IMR-90 (cell line): ENCODE results near the gene HTR5A. TPM values are rescaled to one million over a fixed set of nuclear protein-coding genes. Genes with fewer than 3 reads are reported as not detected.

ENCODE experiments used
- ATAC-seq: fragments of 200-7000 bp; cut with Tn5 transposase; 2 replicates; pipeline ENCODE4 v1.9.1; 2020; ENCODE audit warnings: low read depth, mild to moderate bottlenecking, moderate library complexity
- BruUV-seq: library from RNA; stranded (reverse); fragments of 400-500 nt; replicated peaks from 2 replicates; lab custom pipeline; 2021; lab: Mats Ljungman, UMichigan
- CTCF ChIA-PET: fragments of 300-600 bp; formaldehyde crosslinking; extraction: SDS; loops from one replicate; lab custom pipeline; 2021; ENCODE audit warnings: antibody characterized with exemption; lab: Yijun Ruan, JAX
- POLR2A ChIA-PET: fragments of 300-600 bp; sonication (Branson Sonifier 250); formaldehyde crosslinking; loops from one replicate; lab custom pipeline; 2022; ENCODE audit warnings: antibody characterized with exemption; ENCODE audit not compliant: unreplicated experiment; lab: Charles Lee
- DNase-seq: peaks from one replicate; pipeline ENCODE4 v3.0.0; 2013
- H2AFZ ChIP-seq: replicated peaks from 2 replicates; pipeline ENCODE3; 2013; ENCODE audit warnings: low read length, mild to moderate bottlenecking; ENCODE audit not compliant: poor library complexity
- H2AK5ac ChIP-seq: 2 replicates; pipeline ENCODE4 v1.6.1; 2013; ENCODE audit warnings: low read depth, low read length, inconsistent platforms
- H2AK9ac ChIP-seq: replicated peaks from 2 replicates; pipeline ENCODE3; 2013; ENCODE audit warnings: mild to moderate bottlenecking, low read depth, low read length, moderate library complexity; ENCODE audit not compliant: poor library complexity
- H2BK120ac ChIP-seq: 2 replicates; pipeline ENCODE4 v1.6.1; 2013; ENCODE audit warnings: low read depth, low read length, inconsistent platforms
- H2BK15ac ChIP-seq: 3 replicates; pipeline ENCODE4 v1.6.1; 2013; ENCODE audit warnings: low read depth, low read length, inconsistent platforms
- H2BK20ac ChIP-seq: 2 replicates; pipeline ENCODE4 v1.6.1; 2013; ENCODE audit warnings: low read depth, mild to moderate bottlenecking, inconsistent platforms, low read length, moderate library complexity
- H2BK5ac ChIP-seq: 2 replicates; pipeline ENCODE4 v1.6.1; 2013; ENCODE audit warnings: mild to moderate bottlenecking, low read depth, low read length, inconsistent platforms; ENCODE audit not compliant: poor library complexity, severe bottlenecking
- H3K14ac ChIP-seq: replicated peaks from 2 replicates; pipeline ENCODE4 v1.6.1; 2013; ENCODE audit warnings: low read depth, low read length, inconsistent platforms
- H3K18ac ChIP-seq: 2 replicates; pipeline ENCODE4 v1.6.1; 2013; ENCODE audit warnings: low read depth, low read length, control low read depth
- H3K23ac ChIP-seq: 2 replicates; pipeline ENCODE4 v1.6.1; 2013; ENCODE audit warnings: low read depth, low read length, inconsistent platforms
- H3K27ac ChIP-seq: 2 replicates; pipeline ENCODE4 v1.5.1; 2013; ENCODE audit warnings: mild to moderate bottlenecking, control low read depth, low read length; ENCODE audit not compliant: insufficient read depth
- H3K27me3 ChIP-seq: 2 replicates; pipeline ENCODE4 v1.6.1; 2013; ENCODE audit warnings: low read length; ENCODE audit not compliant: control insufficient read depth, insufficient read depth
- H3K36me3 ChIP-seq: 2 replicates; pipeline ENCODE4 v1.6.1; 2013; ENCODE audit warnings: low read length, mixed read lengths; ENCODE audit not compliant: control insufficient read depth, insufficient read depth
- H3K4ac ChIP-seq: 2 replicates; pipeline ENCODE4 v1.6.1; 2013; ENCODE audit warnings: low read depth, low read length, inconsistent platforms
- H3K4me1 ChIP-seq: 2 replicates; pipeline ENCODE4 v1.6.1; 2013; ENCODE audit warnings: low read length, mixed read lengths; ENCODE audit not compliant: control insufficient read depth, insufficient read depth
- H3K4me2 ChIP-seq: 2 replicates; pipeline ENCODE4 v1.6.1; 2013; ENCODE audit warnings: low read depth, mild to moderate bottlenecking, control low read depth, low read length, moderate library complexity
- H3K4me3 ChIP-seq: 2 replicates; pipeline ENCODE4 v1.5.1; 2013; ENCODE audit warnings: low read depth, mild to moderate bottlenecking, control low read depth, low read length, moderate library complexity; ENCODE audit not compliant: insufficient read depth
- H3K56ac ChIP-seq: 2 replicates; pipeline ENCODE4 v1.6.1; 2013; ENCODE audit warnings: low read length, inconsistent platforms; ENCODE audit not compliant: insufficient read depth; ENCODE audit errors: extremely low read depth
- H3K79me1 ChIP-seq, 2 experiments: 2 replicates each; pipeline ENCODE4 v1.6.1; 2013; ENCODE audit warnings: low read length in 2 of 2, inconsistent platforms in 1 of 2, low read depth in 1 of 2
- H3K9ac ChIP-seq: 2 replicates; pipeline ENCODE4 v1.6.1; 2013; ENCODE audit warnings: low read depth, low read length, control low read depth
- H3K9me1 ChIP-seq: 2 replicates; pipeline ENCODE4 v1.6.1; 2013; ENCODE audit warnings: low read length, inconsistent platforms; ENCODE audit not compliant: insufficient read depth
- H3K9me3 ChIP-seq: 2 replicates; pipeline ENCODE4 v1.6.1; 2013; ENCODE audit warnings: low read length; ENCODE audit not compliant: control insufficient read depth, insufficient read depth
- H4K20me1 ChIP-seq: 2 replicates; pipeline ENCODE4 v1.6.1; 2013; ENCODE audit warnings: low read length, inconsistent platforms; ENCODE audit not compliant: insufficient read depth
- H4K5ac ChIP-seq: 2 replicates; pipeline ENCODE4 v1.6.1; 2013; ENCODE audit warnings: mild to moderate bottlenecking, low read depth, low read length, control low read depth
- H4K8ac ChIP-seq, 2 experiments: 2 replicates each; pipeline ENCODE4 v1.6.1; 2013; ENCODE audit warnings: low read depth in 2 of 2, low read length in 2 of 2, control low read depth in 1 of 2, inconsistent platforms in 1 of 2
- H4K91ac ChIP-seq: 2 replicates; pipeline ENCODE4 v1.6.1; 2013; ENCODE audit warnings: low read depth, low read length, inconsistent platforms; ENCODE audit not compliant: insufficient read depth
- BHLHE40 ChIP-seq: fragments of 150-350 bp; IDR thresholded peaks from 2 replicates; pipeline ENCODE4 v1.6.1; 2016; ENCODE audit warnings: mild to moderate bottlenecking, low read depth, low read length
- CEBPB ChIP-seq: IDR thresholded peaks from 2 replicates; pipeline ENCODE4 v1.6.1; 2012; ENCODE audit warnings: low read depth, low read length, improper control_type of control experiment
- CHD1 ChIP-seq: IDR thresholded peaks from 2 replicates; pipeline ENCODE4 v1.6.1; 2012; ENCODE audit warnings: low read depth, low read length, improper control_type of control experiment
- FOS ChIP-seq: fragments of 150-350 bp; IDR thresholded peaks from 2 replicates; pipeline ENCODE4 v1.6.1; 2016; ENCODE audit warnings: low read depth, low read length
- MAFK ChIP-seq: IDR thresholded peaks from 2 replicates; pipeline ENCODE4 v1.6.1; 2012; ENCODE audit warnings: low read depth, low read length, improper control_type of control experiment
- MAZ ChIP-seq: IDR thresholded peaks from 2 replicates; pipeline ENCODE4 v1.6.1; 2012; ENCODE audit warnings: low read depth, mild to moderate bottlenecking, low read length, improper control_type of control experiment, moderate library complexity, borderline replicate concordance
- MXI1 ChIP-seq: IDR thresholded peaks from 2 replicates; pipeline ENCODE4 v1.6.1; 2012; ENCODE audit warnings: low read depth, mild to moderate bottlenecking, low read length, moderate library complexity, borderline replicate concordance
- NFE2L2 ChIP-seq: fragments of 150-350 bp; IDR thresholded peaks from 2 replicates; pipeline ENCODE4 v1.6.1; 2016; ENCODE audit warnings: low read depth, mild to moderate bottlenecking, low read length
- RAD21 ChIP-seq: IDR thresholded peaks from 2 replicates; pipeline ENCODE4 v1.6.1; 2012; ENCODE audit warnings: low read length, improper control_type of control experiment
- RCOR1 ChIP-seq: IDR thresholded peaks from 2 replicates; pipeline ENCODE4 v1.6.1; 2012; ENCODE audit warnings: mild to moderate bottlenecking, low read length, improper control_type of control experiment; ENCODE audit not compliant: insufficient replicate concordance
- RFX5 ChIP-seq: IDR thresholded peaks from 2 replicates; pipeline ENCODE4 v1.8.0; 2012; ENCODE audit warnings: low read depth, mild to moderate bottlenecking, low read length, moderate library complexity
- SMC3 ChIP-seq: fragments of 150-350 bp; IDR thresholded peaks from 2 replicates; pipeline ENCODE4 v1.6.1; 2016; ENCODE audit warnings: low read depth, mild to moderate bottlenecking, antibody characterized with exemption, low read length, moderate library complexity
- dilution Hi-C: fragments of 300-500 bp; cut with HindIII; formaldehyde crosslinking; loops from one replicate; pipeline ENCODE4 v1.14.3; 2018; ENCODE audit warnings: low sequenced_read_pairs; ENCODE audit not compliant: unreplicated experiment
- in situ Hi-C: fragments of 300-500 bp; cut with MboI; formaldehyde crosslinking; loops from 3 replicates; pipeline ENCODE4 v1.14.3; 2019; ENCODE audit warnings: low sequenced_read_pairs, inconsistent platforms, mixed read lengths
- intact Hi-C: fragments of 100-400 bp; cut with micrococcal nuclease; formaldehyde crosslinking; loops from 2 replicates; pipeline ENCODE4 v1.10.0; 2022
- polyA plus RNA-seq, 3 experiments: library from polyadenylated mRNA; depleted of rRNA; stranded (reverse); fragments of >200 nt; gene quantifications; 2 replicates each; pipeline ENCODE4 v1.2.3, GENCODE V29; 2012; ENCODE audit warnings: low replicate concordance in 1 of 3
- total RNA-seq: library from RNA; depleted of rRNA; stranded (reverse); fragments of >200 nt; gene quantifications from 2 replicates; pipeline ENCODE4 v1.2.3, GENCODE V29; 2012
- TF ChIP-seq, protein P1 (sequence below): fragments of 150-350 bp; IDR thresholded peaks from 2 replicates; pipeline ENCODE4 v1.6.1; 2016; ENCODE audit warnings: low read depth, mild to moderate bottlenecking, low read length, moderate library complexity, borderline replicate concordance
- TF ChIP-seq, protein P2 (sequence below): fragments of 150-350 bp; IDR thresholded peaks from 2 replicates; pipeline ENCODE4 v1.6.1; 2017; ENCODE audit warnings: mild to moderate bottlenecking, antibody characterized with exemption, low read length, low read depth

Gene HTR5A
- total and polyA plus RNA-seq, 2 of the 4 experiments (the other 2 are of a cell fraction): not detected

DNA sequence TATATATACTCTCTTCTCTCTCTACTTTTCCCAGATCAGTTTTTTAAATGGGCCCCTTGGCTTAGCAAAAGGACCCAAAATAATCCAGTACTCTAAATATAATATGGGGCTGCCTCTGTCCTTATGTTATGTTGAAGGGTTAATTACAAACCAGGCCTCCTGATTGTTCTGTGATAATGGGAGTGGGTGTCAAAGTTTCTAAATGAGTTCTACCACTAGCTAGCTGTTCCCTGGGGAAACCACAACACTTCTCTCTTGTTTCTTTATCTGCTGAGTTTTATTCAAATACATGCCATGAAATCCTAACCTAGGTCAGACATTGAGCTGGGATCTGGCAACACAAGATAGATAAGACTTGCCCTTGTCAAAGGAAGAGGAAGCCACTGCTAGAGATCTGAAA lies 3.8 kb downstream of the HTR5A start:
- ATAC-seq (no peak), DNase-seq (no peak)
- Histone ChIP-seq H3K14ac (no peak overlapping the region), H2AFZ (no peak overlapping the region), H3K9me1 (no peaks in the 10 kb centered on the region), H3K36me3 (no peaks in the 10 kb centered on the region), H2AK9ac (no peak overlapping the region), H3K9ac (no peak overlapping the region), H2BK20ac (no peak overlapping the region), H4K8ac (no peak overlapping the region), H4K5ac (no peak overlapping the region), H2BK15ac (no peak overlapping the region), H3K4me1 (no peaks in the 10 kb centered on the region), H3K79me1 (no peaks in the 10 kb centered on the region), H3K4me3 (no peak overlapping the region), H3K27ac (no peak overlapping the region), H4K91ac (no peak overlapping the region), H3K18ac (no peak overlapping the region), H2AK5ac (no peak overlapping the region), H2BK120ac (no peak overlapping the region), H4K20me1 (no peaks in the 10 kb centered on the region), H2BK5ac (no peak overlapping the region), H3K4ac (no peak overlapping the region), H3K4me2 (no peak overlapping the region), H3K56ac (no peak overlapping the region), H3K9me3 (no peaks in the 10 kb centered on the region), H3K27me3 (no peaks in the 10 kb centered on the region), H3K23ac (no peak overlapping the region)
- BruUV-seq: no TSS peak
- TF ChIP-seq RCOR1 (no peak), MAFK (no peak), NFE2L2 (no peak), MXI1 (no peak), RFX5 (no peak), FOS (no peak), BHLHE40 (no peak), CHD1 (no peak), SMC3 (no peak), MAZ (no peak), CEBPB (no peak), RAD21 (no peak)
- TF ChIP-seq, protein P1, sequence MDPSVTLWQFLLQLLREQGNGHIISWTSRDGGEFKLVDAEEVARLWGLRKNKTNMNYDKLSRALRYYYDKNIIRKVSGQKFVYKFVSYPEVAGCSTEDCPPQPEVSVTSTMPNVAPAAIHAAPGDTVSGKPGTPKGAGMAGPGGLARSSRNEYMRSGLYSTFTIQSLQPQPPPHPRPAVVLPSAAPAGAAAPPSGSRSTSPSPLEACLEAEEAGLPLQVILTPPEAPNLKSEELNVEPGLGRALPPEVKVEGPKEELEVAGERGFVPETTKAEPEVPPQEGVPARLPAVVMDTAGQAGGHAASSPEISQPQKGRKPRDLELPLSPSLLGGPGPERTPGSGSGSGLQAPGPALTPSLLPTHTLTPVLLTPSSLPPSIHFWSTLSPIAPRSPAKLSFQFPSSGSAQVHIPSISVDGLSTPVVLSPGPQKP: no peak
- TF ChIP-seq, protein P2, sequence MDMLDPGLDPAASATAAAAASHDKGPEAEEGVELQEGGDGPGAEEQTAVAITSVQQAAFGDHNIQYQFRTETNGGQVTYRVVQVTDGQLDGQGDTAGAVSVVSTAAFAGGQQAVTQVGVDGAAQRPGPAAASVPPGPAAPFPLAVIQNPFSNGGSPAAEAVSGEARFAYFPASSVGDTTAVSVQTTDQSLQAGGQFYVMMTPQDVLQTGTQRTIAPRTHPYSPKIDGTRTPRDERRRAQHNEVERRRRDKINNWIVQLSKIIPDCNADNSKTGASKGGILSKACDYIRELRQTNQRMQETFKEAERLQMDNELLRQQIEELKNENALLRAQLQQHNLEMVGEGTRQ: no peak
- ChIA-PET POLR2A (no interaction called here), CTCF (no interaction called here)
- dilution Hi-C loops: no loop called here
- in situ Hi-C loops: no loop called here
- intact Hi-C loops: loop anchor here (5.0 kb wide), 1 partner anchor 147 kb away; no protein-coding TSS in a partner anchor
